Epidermal melanocyte (primary cell): ENCODE data around the gene AOPEP.

Source experiments
- DNase-seq: peaks from one replicate; pipeline ENCODE4 v3.0.0; 2011; ENCODE audit warnings: low spot score; ENCODE audit not compliant: insufficient read length

Gene AOPEP

DNA sequence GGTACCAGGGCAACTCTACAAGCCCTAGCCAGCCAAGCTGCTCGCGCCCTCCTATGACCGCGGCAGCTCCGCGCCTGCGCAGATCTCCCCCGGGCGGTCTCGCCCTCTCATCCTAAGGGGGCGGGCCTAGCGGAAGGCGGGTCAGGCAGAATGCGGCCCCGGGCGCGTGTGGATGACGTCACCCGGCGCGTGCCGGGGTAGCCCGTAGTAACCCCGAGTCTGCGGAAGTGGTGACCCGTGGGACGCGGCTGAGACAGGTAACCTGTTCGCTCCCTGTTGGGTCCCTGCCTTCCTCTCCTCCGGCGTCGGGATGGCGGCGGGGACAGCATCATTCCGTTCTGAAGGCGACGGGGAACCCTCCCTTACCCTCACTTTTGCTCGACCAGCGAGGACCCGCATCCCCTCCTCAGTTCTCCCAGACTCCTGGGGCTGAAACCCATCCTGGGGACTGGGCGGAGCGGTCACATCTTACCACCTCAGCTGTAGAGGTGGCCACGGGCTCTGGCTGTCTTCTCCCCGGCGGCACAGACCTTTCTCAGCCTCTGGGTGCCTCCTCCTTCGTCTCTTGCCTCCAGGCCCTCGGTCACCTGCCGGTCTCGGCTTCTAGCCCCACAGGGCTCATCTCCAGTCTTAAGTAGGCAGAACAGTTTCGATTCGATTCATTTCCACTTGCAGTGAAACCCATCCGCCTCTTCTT, at the start of gene AOPEP:
TSS of gene AOPEP (plus strand) at position 205 of the 697 bp plus-strand sequence. CDS start 33,085 bp downstream, outside the sequence.
- peak; percentile 97 for DNase-seq

GRCh38 chr9:94677929-94678328, 48.6 kb upstream of the AOPEP start:
- DNase-seq = no peak

- DNase-seq = no peak
Observed at GRCh38 chr9:94679587-94679986, 46.9 kb upstream of the AOPEP start.

DNA sequence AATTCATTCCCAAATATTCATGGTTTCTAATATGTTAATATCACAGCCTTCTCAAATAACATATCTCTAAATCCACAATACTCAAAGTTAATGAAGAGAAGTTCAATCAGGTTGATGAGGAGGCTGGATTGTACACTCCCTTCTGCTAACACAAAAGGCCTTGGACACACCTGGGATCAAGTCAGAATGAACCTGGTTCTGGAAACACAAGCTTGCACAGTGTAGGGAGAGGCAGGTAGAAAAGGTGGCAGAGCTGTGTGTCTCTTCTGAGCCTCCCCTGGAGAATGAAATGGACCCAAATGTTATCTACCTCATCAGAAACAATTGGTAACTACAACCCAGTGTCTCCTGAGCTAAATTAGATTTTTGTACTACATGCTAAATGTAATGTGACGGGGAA, 46.5 kb upstream of the AOPEP start:
- no peak for DNase-seq

- no peak for DNase-seq
Observed at GRCh38 chr9:94680621-94681020, 45.9 kb upstream of the AOPEP start.

GRCh38 chr9:94681508-94681907, 45.0 kb upstream of the AOPEP start:
- DNase-seq = peak; percentile 92

DNA sequence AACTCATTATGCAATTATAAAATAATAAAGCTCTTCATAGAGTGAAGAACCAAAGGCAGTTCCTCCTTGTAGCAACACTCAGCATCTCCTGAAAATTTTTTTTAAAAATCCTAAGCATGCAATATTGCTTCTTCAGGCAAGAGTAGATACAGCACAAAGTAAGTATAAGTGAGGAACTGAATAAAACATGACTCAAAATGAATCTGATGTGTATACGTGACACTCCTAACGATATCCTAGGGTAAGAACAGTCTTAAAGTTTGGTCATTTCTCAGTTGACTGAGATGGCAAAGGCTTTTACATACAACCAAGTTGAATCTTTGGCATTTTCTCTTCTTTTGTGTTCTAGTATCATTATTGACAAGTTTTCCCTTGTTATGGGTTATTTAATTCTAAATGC, 41.1 kb upstream of the AOPEP start:
- DNase-seq = no peak

DNA sequence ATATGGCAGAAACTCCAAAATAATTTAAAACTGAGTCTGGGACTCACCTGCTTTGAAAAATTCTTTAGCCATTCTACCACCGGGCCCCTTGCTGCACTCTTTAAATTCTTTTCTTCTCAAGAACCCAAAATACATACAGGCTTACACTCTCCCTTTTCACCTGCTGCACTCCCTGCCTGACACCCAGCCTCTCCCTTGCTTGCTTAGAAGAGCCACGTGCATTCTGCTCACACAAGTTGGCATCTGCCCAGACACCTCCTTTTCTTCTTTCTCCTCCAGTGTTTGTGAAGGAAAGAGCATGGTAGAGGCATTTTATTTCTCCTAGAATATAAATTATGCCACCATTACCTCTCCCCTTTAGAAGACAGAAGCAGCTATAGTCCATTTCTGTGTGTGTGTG, 39.0 kb upstream of the AOPEP start:
- DNase-seq = no peak

DNA sequence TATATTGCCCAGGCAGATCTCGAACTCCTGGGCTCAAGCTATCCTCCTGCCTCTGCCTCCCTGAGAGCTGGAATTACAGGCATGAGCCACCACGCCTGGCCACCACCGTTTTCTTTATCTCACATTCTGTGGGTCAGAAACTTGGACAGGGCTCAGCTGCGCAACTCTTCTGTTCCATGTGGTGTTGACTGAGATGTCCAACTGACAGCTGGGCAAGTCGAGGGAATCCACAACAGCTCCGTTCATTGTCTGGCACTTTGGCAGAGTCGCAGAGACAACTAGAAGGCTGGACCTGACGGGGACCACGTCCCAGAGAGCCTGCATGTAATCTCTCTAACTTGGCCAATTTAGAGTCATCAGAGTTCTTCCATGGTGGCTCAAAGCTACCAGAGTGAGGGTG, 36.2 kb upstream of the AOPEP start:
- DNase-seq = no peak

GRCh38 chr9:94692601-94693000, 33.9 kb upstream of the AOPEP start:
- no peak for DNase-seq

GRCh38 chr9:94693485-94694204, 32.9 kb upstream of the AOPEP start:
- DNase-seq = no peak

DNA sequence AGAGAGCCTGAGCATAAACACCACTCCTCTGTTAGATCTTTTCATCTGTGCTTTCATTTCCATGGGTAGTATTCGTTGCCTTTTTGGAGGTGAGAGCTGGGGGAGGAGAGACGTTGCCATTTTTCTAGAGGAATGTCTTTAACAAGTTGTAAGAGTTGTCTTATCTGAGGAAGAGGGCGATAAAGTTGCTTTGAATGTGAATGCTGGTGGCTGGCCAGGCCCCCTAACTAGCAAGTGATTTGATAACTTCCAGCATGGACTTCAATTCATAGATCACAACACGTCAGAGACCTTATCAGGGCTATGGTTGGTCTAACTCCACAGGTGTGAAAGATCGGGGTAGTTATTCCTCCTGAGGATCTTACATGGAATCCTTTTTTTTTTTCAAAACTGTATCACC, 30.0 kb upstream of the AOPEP start:
- no peak for DNase-seq

DNA sequence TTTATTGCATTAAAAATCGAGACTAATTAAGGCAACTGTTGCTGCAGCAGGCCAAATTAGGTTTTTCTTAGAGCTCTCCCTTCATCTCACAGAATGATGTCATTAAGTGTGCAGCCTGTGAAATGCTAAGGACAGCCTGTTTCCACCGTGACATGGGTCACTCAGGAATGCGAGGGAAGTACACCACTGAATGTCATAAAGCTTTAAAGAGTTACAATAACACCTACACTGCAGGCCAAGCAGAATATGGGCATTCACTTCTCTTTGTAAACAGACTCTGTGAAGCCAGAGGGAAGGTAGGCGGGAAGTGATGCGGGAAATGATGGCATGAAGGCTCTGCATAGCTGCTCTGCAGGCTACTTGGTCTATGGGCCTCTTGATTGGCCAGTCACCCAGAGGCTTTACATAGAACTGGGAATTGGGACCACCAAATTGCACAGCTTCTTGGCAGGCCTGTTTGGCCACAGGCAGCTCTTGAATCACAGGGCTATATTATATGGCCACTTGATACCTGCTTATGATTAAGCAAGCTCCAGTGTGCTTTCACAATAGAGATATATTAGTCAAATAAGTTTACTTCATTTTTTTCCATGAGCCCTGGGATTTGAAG, 28.4 kb upstream of the AOPEP start:
- DNase-seq = no peak

DNA sequence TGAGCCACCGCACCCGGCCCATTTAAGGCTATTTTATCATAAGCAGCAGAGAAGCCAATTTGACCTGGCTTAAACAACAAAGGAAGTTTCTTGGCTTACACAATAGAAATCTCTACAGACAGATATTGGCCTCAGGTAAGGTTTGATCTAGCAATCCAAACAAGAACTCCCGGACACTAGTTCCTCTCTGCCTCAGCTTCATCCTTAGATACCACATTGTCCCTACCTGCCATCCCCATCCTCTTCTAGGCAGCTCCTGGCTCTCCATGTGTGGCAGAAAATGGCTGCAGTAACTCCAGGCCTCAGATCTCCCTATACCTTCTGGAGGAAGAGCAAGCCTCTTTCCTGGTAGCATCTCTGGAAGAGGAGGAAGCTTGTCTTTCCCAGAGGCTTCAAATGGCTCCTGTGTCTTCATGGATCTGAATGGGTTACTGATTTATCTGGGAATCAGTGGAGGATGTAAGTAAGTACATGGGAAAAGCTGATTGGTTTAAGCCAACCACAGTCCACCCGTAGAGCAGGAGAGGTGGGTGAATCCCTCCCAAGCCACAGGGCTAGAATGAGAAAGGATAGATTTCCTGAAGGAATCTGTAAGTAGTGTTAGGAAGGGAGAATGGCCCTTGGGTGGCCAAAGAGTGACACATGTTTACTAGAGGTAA, 26.7 kb upstream of the AOPEP start:
- no peak for DNase-seq

GRCh38 chr9:94700445-94700844, 26.1 kb upstream of the AOPEP start:
- no peak for DNase-seq

- no peak for DNase-seq
Observed at GRCh38 chr9:94703488-94704140, 22.9 kb upstream of the AOPEP start.

DNA sequence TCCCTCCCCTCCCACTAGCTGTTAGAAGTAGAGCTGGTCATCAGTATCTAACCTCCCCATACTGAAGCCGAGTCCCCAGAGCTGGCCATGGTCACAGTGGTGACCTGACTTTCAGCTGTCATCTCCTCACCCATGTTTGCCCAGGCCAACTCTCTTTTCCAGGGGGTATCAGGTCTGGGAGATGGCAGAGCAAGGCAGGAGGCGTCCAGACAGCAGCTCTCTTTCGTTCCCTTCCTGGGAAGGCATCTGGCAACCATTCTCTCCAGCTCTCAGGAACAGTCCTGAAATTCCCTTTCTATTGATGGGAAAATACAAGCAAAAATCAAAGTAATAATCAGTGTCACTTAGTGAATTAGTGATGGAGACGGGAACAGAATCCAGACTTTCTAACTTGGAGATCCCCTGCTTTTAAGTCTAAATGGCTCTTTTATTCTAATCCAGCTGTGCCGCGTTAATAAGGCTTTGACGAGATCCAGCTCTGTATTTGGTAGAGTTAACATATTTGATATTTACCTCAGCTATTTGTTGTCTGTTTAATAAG, 21.3 kb upstream of the AOPEP start:
- DNase-seq = no peak

GRCh38 chr9:94706922-94707321, 19.6 kb upstream of the AOPEP start:
- DNase-seq = no peak

- no peak for DNase-seq
Observed at GRCh38 chr9:94713436-94714215, 12.9 kb upstream of the AOPEP start.

- no peak for DNase-seq
Observed at GRCh38 chr9:94714494-94714893, 12.0 kb upstream of the AOPEP start.

- no peak for DNase-seq
Observed at GRCh38 chr9:94717761-94718160, 8.7 kb upstream of the AOPEP start.
